Fibroblast of peridontal ligament (primary cell): Measurements from ENCODE around the gene CUX1.

Experiments
- DNase-seq: peaks from one replicate; pipeline ENCODE4 v3.0.0-alpha.2; 2010; ENCODE audit errors: extremely low read depth

Gene CUX1

DNA sequence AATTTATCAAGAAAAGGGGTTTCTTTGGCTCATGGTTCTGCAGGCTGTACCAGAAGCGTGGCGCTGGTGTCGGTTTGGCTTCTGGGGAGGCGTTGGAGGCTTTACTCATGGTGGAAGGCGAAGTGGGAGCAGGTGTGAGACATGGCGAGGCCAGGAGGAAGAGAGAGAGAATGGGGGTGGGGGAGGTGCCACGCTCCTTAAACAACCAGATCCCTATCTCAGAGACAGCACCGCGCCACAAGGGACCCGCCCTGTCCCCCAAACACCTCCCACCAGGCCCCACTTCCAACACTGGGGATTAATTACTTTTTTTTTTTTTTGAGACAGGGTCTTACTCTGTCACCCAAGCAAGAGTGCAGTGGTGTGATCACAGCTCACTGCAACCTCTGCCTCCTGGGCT is 451.2 kb downstream of the CUX1 start:
- DNase-seq: no peak

DNA sequence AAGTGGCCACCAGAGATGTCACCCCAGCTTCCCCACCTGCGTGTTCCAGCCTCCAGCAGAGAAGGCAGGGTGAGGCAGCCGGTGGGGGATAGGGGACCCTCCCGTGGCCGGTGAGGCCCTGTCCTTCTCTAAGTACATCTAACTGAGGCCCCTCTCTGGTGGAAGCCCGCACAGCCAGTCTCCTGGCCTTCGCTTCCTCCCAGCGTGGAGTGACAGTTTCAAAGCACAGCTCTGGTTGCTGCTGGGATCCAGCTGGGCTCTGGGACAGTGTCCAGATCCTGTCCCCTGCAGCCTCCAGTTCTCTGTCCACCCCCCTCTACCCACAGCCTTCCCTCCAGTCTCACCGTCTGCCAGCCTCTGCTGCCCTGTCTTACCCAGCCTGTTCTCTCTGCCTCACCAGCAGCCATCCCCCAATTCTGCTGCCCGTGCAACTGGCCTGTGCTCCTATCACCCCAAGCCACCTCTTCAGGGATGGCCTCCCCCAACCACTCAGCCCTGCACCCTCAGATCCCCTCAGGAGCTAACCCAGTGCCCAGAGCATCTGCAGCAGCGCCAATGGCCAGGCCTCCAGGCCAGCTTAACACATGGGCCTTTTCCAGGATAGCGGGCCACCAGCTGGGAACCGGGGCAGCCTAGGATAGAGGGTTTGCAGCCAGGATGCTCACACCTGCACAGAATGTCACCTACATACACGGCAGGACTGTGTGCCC is 452.9 kb downstream of the CUX1 start:
- DNase-seq: no peak

DNA sequence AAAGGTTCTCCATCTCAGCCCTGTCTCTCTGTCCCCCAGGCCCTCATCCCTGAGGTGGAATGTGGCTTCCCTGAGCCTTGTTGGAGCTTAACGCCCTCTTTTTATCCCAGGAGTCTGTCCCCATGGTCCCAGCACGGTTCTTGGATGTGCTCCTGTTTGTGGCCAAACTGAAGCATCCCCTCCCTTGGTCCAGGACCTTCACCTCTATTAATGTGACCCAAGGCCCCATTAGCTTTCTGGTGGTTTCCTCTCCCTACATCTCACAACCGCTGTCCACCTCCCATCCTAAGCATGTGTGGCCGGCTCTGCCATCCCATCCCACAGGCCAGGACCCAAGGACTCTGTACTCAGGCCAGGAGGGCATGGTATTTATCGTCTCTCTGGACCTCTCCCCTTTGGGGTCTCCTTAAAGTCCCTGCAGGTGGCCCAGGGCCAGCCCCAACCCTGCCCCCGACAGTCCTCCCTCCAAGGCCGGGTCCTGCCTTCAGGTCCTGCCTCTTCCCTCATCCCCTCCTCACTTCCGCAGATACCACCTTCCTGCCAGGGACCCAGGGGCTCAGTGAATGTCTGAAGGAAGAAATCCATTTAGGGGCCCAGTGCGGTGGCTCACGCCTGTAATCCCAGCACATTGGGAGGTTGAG is 453.9 kb downstream of the CUX1 start:
- DNase-seq: no peak

DNA sequence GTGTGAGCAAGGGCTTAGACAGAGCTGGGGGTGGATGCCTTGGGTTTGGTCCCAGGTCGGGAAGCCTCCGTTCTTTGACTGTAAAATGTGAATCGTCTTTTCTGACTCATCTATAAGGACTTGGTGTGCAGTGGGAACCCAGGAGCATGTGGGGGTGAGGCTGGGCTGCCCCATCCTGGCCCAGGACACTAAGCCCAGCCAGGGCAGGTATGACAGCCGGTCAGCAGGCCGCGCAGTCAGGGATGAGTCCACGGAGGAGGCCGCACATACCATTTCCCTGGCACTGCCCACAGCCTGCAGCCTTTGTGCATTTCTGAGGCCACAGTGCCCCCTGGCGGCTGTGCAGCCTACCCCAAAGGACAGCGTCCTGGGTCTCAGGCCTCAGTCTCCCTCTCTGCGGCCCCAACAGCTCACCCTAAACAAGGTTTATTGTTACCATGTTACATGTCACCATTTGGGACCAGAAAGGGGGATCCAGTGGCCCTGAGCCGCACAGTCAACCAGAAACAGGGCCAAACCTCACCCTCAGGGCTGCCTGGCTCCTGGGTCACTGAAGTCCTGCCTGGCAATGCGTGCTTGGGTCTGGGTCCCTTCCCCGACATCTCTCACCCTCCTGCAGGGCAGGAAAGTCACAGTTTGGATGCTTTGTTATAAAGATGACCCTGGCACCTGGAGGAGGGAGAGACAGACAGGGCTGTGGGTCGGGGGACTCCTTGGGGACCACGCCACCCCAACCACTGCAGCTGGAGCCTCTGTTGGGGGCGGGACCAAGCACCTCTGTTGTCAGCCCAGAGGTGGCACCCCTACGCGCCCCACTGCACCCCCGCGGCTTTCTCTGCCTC is 454.9 kb downstream of the CUX1 start:
- DNase-seq: peak; percentile 67

DNA sequence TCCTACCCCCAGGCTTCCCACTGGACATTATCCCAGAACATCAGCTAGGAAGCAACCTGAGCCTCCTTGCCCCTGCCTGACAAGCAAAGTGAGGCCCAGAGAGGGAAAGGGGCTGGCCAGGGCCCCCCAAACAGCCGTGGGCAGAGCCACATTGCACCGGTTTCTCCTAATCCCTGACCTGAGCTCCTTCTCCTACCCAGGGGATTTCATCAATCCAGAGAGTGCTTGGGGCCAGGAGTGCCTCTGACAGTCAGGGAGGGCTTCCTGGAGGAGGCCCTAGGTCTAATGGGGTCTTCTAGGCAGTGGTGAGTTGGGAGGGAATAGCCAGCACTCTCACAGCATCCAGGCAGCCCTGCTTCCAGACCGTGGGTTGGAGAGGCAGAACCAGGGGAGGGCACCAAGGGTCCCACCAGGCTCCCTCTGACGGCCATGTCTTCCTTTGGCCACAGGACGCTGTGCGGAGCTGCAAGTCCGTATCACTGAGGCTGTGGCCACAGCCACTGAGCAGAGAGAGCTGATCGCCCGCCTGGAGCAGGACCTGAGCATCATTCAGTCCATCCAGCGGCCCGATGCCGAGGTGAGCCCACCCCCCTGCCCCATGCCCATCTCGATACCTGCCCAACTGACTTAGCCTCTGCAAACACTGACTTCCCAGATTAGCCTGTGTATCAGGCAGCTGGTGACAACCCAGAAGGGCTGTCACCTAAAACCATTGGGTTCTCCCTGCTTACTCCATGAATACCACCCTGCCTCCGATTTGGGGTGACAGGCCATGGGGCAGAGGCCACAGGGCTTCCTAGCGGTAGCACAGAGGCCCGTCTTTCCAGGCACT is 455.7 kb downstream of the CUX1 start:
- DNase-seq: no peak

DNA sequence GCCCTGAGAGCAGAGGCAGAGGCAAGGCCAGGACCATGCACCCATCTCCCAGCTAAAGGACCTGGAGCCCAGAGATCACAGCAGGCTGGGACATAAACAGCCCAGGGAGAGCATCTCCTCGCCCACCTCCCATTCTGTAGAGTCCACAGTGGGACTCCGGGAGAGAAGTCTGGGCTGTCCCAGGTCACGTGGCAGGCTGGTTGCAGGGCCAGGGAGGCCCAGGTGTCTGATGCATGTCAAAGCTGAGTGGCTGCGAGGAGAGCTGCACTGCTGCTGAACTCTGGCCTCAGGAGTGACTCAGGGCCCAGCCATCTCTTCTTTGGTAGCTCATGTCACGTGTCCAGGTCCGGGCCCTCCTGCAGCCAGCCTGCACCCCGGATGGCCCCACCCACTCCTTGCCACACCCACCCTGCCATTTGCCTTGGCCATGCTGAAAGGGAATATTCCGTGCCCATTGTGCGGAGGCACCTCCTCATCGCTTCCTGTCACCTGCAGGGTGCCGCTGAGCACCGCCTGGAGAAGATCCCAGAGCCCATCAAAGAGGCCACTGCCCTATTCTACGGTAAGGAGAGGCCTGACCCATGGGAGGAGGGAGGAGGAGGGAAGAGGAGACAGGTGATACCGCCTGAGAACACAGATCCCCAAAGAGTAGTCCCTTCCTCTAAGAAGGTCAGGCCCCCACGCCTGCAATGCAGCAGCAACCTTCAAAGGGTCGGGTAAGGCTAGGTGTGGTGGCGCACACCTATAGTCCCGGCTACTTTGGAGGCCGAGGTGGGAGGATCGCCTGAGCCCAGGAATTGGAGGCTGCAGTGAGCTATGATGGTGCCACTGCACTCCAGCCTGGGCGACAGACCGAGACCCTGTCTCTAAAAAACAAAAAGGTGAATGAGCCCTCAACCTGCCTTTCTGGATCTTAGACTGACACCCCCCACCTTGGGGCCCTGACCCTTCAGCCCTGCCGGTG is 456.6 kb downstream of the CUX1 start:
- DNase-seq: peak; percentile 4

DNA sequence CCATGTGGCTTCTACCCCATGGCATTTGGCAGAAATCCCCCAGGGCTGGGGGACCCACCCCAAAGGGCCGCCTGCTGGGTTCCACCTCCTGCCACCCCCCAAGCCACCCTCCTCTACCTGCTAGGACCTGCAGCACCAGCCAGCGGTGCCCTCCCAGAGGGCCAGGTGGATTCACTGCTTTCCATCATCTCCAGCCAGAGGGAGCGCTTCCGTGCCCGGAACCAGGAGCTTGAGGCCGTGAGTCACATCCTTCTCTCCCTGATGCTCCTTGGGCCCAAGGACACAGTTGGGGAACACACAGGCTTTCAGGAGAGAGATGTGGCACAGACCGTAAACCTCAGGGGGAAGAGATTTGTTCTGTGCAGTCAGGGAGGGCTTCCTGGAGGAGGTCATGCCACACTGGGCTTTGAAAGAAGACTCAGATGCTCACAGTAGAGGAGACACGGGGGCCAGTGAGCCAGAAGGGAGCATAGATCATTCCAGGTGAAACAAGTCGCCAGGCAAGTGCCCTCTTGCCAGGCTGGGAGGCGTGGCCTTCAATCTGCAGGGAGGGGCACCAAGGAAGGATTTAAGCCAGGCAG is 457.8 kb downstream of the CUX1 start:
- no peak for DNase-seq

DNA sequence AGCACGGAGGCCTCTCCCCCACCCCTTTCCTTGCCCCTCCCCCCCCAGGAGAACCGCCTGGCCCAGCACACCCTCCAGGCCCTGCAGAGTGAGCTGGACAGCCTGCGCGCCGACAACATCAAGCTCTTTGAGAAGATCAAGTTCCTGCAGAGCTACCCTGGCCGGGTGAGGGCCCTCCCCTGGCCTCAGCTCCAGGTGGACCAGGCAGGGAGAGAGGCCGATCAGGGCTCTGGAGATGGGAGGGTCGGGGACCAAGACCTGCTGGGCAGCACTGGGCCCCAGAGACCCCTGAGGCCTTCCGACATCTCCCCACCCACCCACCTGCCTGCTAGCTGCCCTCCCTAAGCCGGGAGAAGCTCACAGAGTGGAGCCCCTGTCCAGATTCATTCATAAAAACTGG is 460.5 kb downstream of the CUX1 start:
- no peak for DNase-seq

DNA sequence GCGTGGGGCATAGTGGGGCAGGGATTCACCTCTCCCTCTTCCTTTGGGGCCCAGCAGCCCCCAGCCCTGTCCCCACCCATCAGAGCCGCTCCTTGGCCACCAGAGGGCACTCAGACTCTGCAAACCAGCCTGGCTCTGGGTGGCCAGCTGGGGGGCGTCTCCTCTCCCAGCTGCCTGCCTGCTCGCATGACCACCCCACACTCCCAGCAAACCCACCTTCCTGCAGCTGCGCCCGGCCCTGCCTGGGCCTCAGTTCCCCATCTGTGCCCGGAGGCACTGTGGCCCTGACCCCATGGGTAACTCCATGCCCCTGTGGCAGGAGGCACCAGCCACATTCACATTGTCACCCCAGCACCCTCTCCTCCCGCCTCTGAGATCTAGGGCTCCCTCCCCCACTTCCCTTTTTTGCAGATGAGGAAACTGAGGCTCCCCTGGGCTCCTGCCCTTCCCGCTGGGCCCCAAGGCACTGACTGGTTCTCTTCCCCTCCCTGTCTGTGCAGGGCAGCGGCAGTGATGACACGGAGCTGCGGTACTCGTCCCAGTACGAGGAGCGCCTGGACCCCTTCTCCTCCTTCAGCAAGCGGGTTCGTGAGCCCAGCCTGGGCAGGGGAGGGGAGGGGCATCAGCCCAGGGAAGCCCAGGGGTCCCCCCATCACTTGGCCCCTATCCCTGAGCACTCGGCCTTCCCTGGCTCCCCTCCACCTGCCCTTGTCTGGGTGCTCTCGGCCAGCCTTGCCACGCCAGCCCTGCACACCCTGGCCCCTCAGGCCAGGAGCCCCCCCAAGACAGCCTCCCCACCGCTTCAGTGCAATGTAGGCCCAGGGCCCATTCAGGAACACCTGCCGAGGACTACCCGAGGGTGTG is 462.3 kb downstream of the CUX1 start:
- DNase-seq: peak; percentile 43

DNA sequence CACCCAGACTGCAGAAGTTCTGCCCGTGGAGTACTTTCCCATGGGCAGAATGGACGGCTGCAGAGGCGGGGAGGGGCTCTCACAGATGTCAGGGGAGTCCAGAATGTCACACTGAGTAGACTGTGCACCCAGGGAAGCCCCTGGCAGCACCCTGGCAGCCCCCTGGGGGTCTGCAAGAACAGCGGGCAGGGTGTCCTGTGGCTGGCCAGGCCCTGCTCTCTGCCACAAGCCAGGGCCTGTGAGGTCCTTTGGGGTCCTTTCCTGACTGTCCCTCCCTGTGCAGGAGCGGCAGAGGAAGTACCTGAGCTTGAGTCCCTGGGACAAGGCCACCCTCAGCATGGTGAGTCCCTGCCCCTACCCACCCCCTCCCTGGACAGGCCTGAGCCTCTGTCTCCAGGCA is 463.1 kb downstream of the CUX1 start:
- no peak for DNase-seq

DNA sequence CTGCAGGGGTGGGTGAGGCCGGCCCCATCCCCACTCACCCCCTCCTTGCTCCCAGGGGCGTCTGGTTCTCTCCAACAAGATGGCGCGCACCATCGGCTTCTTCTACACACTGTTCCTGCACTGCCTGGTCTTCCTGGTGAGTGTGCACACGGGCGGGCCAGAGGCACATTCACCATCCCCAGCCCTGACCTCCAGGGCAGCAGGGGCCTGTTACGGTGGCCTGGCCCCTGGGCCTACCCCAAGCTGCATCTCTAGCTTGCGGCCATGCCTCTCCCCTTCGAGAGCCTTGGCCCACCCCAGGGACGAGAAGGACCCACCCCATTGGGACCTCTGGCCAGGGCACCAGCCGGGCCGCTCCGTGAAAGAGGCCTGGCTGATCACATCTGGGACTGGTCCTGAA is 464.4 kb downstream of the CUX1 start:
- no peak for DNase-seq

DNA sequence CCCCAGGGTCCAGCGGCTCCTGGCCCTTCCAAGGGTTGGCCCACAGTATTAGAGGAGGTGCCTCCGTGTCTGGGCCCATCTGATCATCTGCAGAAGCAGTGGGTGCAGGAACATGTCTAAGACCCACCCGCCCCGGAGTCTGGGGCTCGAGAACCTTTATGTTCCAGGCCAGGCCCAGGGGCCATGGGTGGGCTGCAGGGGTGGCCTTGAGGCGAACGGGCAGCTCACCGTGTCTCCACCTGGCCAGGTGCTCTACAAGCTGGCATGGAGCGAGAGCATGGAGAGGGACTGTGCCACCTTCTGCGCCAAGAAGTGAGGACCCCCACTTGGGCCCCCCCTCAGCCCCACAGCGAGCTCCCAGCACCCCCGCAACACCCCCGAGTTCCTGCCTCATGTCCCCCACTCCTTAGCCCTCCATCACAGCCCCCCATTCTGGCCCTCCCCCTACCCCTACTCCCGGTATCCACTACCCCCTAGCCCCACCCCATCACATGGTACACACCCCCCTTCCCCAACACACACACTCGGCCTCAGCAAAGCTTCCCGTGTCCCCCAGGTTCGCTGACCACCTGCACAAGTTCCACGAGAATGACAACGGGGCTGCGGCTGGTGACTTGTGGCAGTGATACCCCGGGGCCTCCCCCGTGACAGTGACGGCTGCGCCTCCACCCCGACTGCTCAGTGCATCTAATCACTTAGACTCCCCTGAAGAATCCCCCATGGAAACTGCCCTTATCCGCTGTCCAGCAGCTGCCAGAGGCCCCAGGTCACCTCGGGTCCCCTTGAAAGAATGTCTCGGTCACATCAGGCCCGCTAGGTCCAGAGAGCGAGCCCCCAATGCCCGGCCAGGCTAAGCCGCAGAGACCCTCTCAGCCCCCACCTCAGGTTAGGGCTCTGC is 465.3 kb downstream of the CUX1 start:
- DNase-seq: no peak

DNA sequence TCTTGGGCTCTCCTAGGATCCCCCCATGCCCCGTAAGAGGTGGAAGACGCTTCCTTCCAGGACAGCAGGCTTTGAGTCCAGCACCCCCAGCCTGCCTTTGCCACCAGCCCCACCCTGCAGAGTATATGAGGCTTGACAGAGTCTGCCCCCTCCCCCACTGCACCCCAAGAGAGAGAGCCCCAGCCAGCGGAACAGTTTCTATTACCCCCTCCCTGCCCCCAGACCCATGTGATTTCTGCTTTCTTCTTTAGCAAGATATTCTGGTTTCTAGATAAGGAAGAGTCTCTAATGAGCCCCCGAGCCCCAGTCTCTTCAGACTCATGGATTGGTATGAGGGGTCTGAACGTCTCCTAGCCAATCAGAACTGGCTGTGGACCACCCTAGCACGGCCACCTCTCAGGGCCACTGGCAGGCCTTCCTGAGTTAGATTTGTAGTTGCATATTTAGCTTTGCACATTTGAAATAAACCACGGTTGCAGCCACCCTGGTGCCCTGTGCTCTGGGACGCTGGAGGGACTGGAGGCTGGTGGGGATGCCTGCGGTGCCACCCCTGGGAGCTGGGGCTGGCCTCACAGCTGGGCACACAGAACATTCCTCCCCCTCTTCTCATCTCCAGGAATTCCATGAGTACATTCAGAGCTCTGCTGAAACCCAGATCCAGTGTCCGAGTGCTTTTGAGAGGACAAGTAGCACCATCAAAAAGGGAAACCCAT is 466.2 kb downstream of the CUX1 start:
- DNase-seq: no peak

DNA sequence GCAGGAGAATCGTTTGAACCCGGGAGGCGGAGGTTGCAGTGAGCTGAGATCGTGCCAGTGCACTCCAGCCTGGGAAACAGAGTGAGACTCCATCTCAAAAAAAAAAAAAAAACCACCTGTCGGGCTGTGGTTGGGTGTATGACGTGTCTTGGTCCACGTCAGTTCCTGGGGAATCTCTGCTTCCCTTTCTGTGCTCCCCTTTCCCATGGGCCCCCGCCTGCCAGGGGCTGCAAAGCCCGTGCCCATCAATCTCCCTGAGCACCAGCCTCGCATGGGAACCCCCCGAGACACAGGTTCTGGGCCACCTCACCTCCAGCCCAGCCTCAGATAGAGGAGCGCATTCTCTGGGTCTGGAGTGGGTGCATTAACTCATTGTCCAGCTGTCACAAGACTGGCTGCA is 467.0 kb downstream of the CUX1 start:
- DNase-seq: no peak

DNA sequence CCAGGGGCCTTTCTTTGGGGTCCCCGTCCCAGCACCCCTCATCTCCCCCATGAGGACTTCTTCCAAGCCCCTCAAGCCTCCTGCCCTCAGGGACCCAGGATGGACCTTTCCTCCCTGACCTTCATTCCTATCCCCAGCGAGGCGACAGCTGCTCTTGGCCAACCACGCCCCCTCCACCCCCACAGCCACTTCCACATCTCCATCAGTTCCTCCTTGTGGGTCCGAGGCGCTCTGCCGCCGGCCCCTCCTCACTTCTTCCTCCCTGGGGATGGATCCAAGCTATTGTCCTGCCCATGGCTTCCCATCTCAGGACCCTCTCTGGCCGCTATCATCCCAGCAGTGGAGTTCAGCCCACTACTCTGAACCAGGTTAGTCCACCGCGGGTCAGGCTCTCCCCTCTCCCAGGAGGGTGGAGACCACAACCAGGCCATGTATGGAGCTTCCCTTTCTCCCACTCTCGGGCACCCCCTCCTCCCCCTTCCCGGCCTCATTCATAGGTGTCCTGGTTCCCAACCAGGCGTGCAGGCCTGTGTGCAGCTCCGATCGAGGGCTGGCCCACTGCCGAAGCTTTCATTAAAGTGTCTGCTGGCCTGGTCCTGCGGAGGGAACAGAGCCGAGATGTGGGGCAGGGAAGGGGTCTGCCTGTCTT is 467.6 kb downstream of the CUX1 start:
- DNase-seq: no peak

DNA sequence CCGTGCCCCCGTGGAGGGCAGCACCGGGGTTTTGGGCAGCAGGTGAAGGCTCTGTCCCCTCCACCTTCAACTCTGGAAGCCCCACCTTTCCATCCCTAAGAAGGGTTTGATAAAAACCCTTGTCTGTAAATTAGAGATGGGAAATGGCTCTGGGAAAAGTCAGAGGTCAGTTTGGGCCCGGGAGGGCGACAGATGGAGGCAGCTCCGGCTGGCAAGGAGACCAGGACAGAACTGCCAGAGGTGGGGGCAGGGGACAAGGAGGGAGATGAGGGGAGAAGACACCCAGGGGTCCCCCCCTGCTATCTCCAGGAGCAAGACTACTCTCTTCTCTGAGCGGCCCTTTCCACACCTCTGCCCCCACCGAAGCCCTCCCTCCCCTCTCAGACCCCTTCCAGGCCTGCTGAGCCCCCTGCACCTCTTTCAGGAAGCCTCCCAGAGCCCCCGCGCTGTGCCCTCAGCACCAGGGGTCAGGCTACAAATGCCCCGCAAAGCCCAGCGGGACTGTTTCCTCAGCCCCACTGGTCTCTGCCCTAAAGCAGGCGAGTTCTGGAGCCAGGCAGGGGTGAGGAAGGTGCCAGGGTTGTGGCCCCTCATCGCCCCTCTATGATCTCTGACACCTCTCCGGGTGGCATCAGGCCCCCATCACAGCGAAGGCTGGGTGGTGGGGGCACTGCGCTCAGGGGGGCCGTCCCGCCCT is 468.3 kb downstream of the CUX1 start:
- DNase-seq: no peak
